HCT116 (cell line): Measurements from ENCODE around the gene CAPN1. TPM values are rescaled to one million over a fixed set of nuclear protein-coding genes. Genes with fewer than 3 reads are reported as not detected.

Source experiments
- ATAC-seq: fragments of 200-7000 bp; cut with Tn5 transposase; 2 replicates; pipeline ENCODE4 v1.9.1; 2020; ENCODE audit warnings: mild to moderate bottlenecking, moderate library complexity
- BruUV-seq: library from RNA; stranded (reverse); fragments of 400-500 nt; replicated peaks from 2 replicates; lab custom pipeline; 2021; lab: Mats Ljungman, UMichigan
- CTCF ChIA-PET: fragments of 300-600 bp; sonication (Branson Sonifier 250); formaldehyde crosslinking; loops from one replicate; lab custom pipeline; 2021; ENCODE audit warnings: antibody characterized with exemption; lab: Charles Lee
- POLR2A ChIA-PET: fragments of 300-600, 350-600 bp; sonication (Branson Sonifier 250); formaldehyde crosslinking; loops from one replicate; lab custom pipeline; 2021; ENCODE audit warnings: antibody characterized with exemption; lab: Charles Lee
- RAD21 ChIA-PET, 2 experiments: fragments of 300-600 bp; sonication (Branson Sonifier 250); formaldehyde crosslinking; loops; one replicate each; lab custom pipeline; 2023; ENCODE audit warnings: low total read pairs in 2 of 2; ENCODE audit not compliant: uncharacterized antibody in 2 of 2, unreplicated experiment in 2 of 2, low non-redundant PET in 1 of 2; lab: Charles Lee
- DNase-seq: peaks from one replicate; pipeline ENCODE4 v3.0.0-alpha.2; 2010; ENCODE audit warnings: low read depth, low spot score
- H2AFZ ChIP-seq: fragments of 200-600 bp; shearing (Covaris generic), sonication (generic); 2 replicates; pipeline ENCODE4 v1.6.1; 2017; ENCODE audit warnings: low read depth, mixed run types, mixed read lengths, antibody characterized with exemption, low read length; ENCODE audit not compliant: poor library complexity, severe bottlenecking
- H3K27ac ChIP-seq: 2 replicates; pipeline ENCODE4 v1.5.1; 2012; ENCODE audit warnings: low read depth, low read length
- H3K27me3 ChIP-seq: fragments of 200-600 bp; sonication (generic); 2 replicates; pipeline ENCODE4 v1.6.1; 2016; ENCODE audit warnings: mixed run types, low read length, mixed read lengths; ENCODE audit not compliant: insufficient read depth
- H3K36me3 ChIP-seq, 2 experiments: fragments of 200-500 bp in 1 of 2; fragments of 200-600 bp in 1 of 2; sonication (Bioruptor generic) in 1 of 2; sonication (generic) in 1 of 2; 2 replicates each; pipeline versions ENCODE4 v1.5.1 to v1.6.1; 2014 to 2016; ENCODE audit warnings: low read length in 2 of 2, inconsistent platforms in 1 of 2, mixed read lengths in 1 of 2, mixed run types in 1 of 2; ENCODE audit not compliant: insufficient read depth in 2 of 2, control insufficient read depth in 1 of 2
- H3K4me1 ChIP-seq, 2 experiments: fragments of 200-600 bp in 1 of 2; sonication (generic) in 1 of 2; 2 replicates each; pipeline versions ENCODE4 v1.5.1 to v1.6.1; 2012 to 2017; ENCODE audit warnings: low read length in 2 of 2, inconsistent platforms in 1 of 2, mild to moderate bottlenecking in 1 of 2, mixed read lengths in 1 of 2, mixed run types in 1 of 2, moderate library complexity in 1 of 2; ENCODE audit not compliant: insufficient read depth in 2 of 2, control insufficient read depth in 1 of 2
- H3K4me2 ChIP-seq: fragments of 200-600 bp; sonication (generic); 2 replicates; pipeline ENCODE4 v1.6.1; 2017; ENCODE audit warnings: mixed run types, low read length, mixed read lengths
- H3K4me3 ChIP-seq, 2 experiments: fragments of 200-600 bp in 1 of 2; sonication (generic) in 1 of 2; replicated peaks in 1 of 2; 2 replicates each; pipeline ENCODE4 v1.5.1; 2011 to 2016; ENCODE audit warnings: low read length in 2 of 2, control low read depth in 1 of 2, low read depth in 1 of 2, mild to moderate bottlenecking in 1 of 2, mixed read lengths in 1 of 2, mixed run types in 1 of 2
- H3K79me2 ChIP-seq: fragments of 200-600 bp; sonication (generic); 2 replicates; pipeline ENCODE4 v1.6.1; 2017; ENCODE audit warnings: mild to moderate bottlenecking, mixed run types, low read length, moderate library complexity, mixed read lengths; ENCODE audit not compliant: insufficient read depth
- H3K9ac ChIP-seq: fragments of 200-600 bp; sonication (generic); 2 replicates; pipeline ENCODE4 v1.6.1; 2016; ENCODE audit warnings: low read length, mixed read lengths
- H3K9me2 ChIP-seq: fragments of 200-600 bp; sonication (generic), shearing (Covaris generic); 2 replicates; pipeline ENCODE4 v1.6.1; 2017; ENCODE audit warnings: mixed run types, mild to moderate bottlenecking, moderate library complexity; ENCODE audit not compliant: insufficient read depth
- H3K9me3 ChIP-seq, 2 experiments: fragments of 200-500 bp in 1 of 2; fragments of 200-600 bp in 1 of 2; sonication (Bioruptor generic) in 1 of 2; sonication (generic) in 1 of 2; 2 replicates each; pipeline ENCODE4 v1.6.1; 2014 to 2017; ENCODE audit warnings: low read length in 2 of 2, mixed read lengths in 2 of 2, inconsistent platforms in 1 of 2, low read depth in 1 of 2, mild to moderate bottlenecking in 1 of 2, mixed run types in 1 of 2, moderate library complexity in 1 of 2; ENCODE audit not compliant: control insufficient read depth in 1 of 2, insufficient read depth in 1 of 2
- H4K20me1 ChIP-seq: fragments of 200-600 bp; sonication (generic), shearing (Covaris generic); 2 replicates; pipeline ENCODE4 v1.6.1; 2017; ENCODE audit warnings: mixed run types, mild to moderate bottlenecking, moderate library complexity; ENCODE audit not compliant: insufficient read depth
- ZNF274 ChIP-seq: fragments of 200-500 bp; sonication (Bioruptor generic); IDR thresholded peaks from 2 replicates; pipeline ENCODE4 v1.6.1; 2014; ENCODE audit warnings: mild to moderate bottlenecking, low read depth, low read length, inconsistent platforms
- intact Hi-C: fragments of 100-400 bp; cut with micrococcal nuclease; formaldehyde crosslinking; loops from 2 replicates; pipeline ENCODE4 v1.10.0; 2022
- total RNA-seq: library from RNA; stranded (reverse); gene quantifications from one replicate; pipeline ENCODE4 v1.2.1, GENCODE V29; 2021; ENCODE audit not compliant: unreplicated experiment
- TF ChIP-seq, protein P1 (sequence below): IDR thresholded peaks from 2 replicates; pipeline ENCODE4 v1.6.1; 2012; ENCODE audit warnings: low read depth
- TF ChIP-seq, protein P2 (sequence below), 3 experiments: fragments of 200-600 bp in 1 of 3; sonication (generic) in 1 of 3; IDR thresholded peaks in 2 of 3; conservative IDR thresholded peaks in 1 of 3; 2 replicates each; pipeline ENCODE4 v1.5.1; 2012 to 2017; ENCODE audit warnings: low read depth in 2 of 3, low read length in 2 of 3, antibody characterized with exemption in 1 of 3, borderline replicate concordance in 1 of 3, control low read depth in 1 of 3, mild to moderate bottlenecking in 1 of 3, mixed read lengths in 1 of 3, mixed run types in 1 of 3, moderate library complexity in 1 of 3; ENCODE audit not compliant: insufficient read depth in 1 of 3

CAPN1 gene
- total RNA-seq, 1 experiment from 2014 or later, result 279 TPM

- TF ChIP-seq, protein P1, sequence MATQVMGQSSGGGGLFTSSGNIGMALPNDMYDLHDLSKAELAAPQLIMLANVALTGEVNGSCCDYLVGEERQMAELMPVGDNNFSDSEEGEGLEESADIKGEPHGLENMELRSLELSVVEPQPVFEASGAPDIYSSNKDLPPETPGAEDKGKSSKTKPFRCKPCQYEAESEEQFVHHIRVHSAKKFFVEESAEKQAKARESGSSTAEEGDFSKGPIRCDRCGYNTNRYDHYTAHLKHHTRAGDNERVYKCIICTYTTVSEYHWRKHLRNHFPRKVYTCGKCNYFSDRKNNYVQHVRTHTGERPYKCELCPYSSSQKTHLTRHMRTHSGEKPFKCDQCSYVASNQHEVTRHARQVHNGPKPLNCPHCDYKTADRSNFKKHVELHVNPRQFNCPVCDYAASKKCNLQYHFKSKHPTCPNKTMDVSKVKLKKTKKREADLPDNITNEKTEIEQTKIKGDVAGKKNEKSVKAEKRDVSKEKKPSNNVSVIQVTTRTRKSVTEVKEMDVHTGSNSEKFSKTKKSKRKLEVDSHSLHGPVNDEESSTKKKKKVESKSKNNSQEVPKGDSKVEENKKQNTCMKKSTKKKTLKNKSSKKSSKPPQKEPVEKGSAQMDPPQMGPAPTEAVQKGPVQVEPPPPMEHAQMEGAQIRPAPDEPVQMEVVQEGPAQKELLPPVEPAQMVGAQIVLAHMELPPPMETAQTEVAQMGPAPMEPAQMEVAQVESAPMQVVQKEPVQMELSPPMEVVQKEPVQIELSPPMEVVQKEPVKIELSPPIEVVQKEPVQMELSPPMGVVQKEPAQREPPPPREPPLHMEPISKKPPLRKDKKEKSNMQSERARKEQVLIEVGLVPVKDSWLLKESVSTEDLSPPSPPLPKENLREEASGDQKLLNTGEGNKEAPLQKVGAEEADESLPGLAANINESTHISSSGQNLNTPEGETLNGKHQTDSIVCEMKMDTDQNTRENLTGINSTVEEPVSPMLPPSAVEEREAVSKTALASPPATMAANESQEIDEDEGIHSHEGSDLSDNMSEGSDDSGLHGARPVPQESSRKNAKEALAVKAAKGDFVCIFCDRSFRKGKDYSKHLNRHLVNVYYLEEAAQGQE, result no peak
These were observed 46.0 kb upstream of the CAPN1 start (continued) for GRCh38 chr11:65135633-65136145.

GRCh38 chr11:65136515-65137096, 45.1 kb upstream of the CAPN1 start:
- CTCF ChIA-PET, result interaction anchor here (2.6 kb wide), 1 partner anchor 44 kb away, joined by 9 read pairs; no protein-coding TSS in a partner anchor
- POLR2A ChIA-PET, result interaction anchor here (1.4 to 4.1 kb wide), 5 partner anchors 8 to 38 kb away, joined by 4 to 52 read pairs (median 12); partner anchors contain the start of genes FAU, MRPL49 and SPDYC
- TF ChIP-seq ZNF274, result no peak
- TF ChIP-seq, protein P2, sequence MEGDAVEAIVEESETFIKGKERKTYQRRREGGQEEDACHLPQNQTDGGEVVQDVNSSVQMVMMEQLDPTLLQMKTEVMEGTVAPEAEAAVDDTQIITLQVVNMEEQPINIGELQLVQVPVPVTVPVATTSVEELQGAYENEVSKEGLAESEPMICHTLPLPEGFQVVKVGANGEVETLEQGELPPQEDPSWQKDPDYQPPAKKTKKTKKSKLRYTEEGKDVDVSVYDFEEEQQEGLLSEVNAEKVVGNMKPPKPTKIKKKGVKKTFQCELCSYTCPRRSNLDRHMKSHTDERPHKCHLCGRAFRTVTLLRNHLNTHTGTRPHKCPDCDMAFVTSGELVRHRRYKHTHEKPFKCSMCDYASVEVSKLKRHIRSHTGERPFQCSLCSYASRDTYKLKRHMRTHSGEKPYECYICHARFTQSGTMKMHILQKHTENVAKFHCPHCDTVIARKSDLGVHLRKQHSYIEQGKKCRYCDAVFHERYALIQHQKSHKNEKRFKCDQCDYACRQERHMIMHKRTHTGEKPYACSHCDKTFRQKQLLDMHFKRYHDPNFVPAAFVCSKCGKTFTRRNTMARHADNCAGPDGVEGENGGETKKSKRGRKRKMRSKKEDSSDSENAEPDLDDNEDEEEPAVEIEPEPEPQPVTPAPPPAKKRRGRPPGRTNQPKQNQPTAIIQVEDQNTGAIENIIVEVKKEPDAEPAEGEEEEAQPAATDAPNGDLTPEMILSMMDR (IDR thresholded peaks at IDR 0.05 in 2 of 3, conservative IDR thresholded peaks at IDR 0.05 in 1 of 3; ENCODE audit: borderline replicate concordance in 1 of 3, insufficient read depth in 1 of 3, low read depth in 2 of 3, low read length in 2 of 3), result no peak
- TF ChIP-seq, all 23 proteins: peak for 0
- Histone ChIP-seq H3K79me2 (peaks cover 27% of the 10 kb centered on the region), H3K4me1 (peaks cover 9 to 28% of the 10 kb centered on the region in 2 experiments; a peak in 3 of 4 replicates), H3K9ac (no peak overlapping the region), H2AFZ (no peak overlapping the region), H3K4me2 (no peak overlapping the region), H3K9me3 (no peaks in the 10 kb centered on the region), H3K36me3 (peaks cover 4 to 11% of the 10 kb centered on the region in 2 experiments; a peak in 2 of 4 replicates), H4K20me1 (no peaks in the 10 kb centered on the region), H3K27ac (no peak overlapping the region), H3K4me3 (no peak overlapping the region), H3K9me2 (no peaks in the 10 kb centered on the region), H3K27me3 (no peaks in the 10 kb centered on the region)
- BruUV-seq, result no TSS peak
- intact Hi-C loops, result no loop called here
- DNase-seq, result no peak
- RAD21 ChIA-PET, result no interaction called here
- ATAC-seq, result no peak
